ENCODE results near the gene S1PR4.

DNA sequence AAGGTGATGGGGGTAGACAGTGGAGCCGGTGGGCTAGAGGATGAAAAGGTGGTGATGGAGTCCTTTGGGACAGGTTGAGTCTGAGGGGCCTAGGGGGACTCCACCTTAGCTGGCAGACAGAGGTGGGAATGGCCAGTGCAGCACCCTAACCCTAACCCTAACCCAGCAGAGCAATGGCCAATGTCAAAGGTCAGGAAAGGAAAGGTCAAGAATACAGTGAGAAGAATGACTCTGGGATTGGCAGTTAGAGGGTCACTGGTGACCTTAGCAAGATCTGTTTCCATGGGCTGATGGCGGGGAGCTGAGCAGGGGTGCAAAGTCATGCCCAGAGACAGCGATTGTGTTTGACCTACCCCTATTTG is 26.2 kb upstream of the S1PR4 start:
- TF ChIP-seq, protein P1, sequence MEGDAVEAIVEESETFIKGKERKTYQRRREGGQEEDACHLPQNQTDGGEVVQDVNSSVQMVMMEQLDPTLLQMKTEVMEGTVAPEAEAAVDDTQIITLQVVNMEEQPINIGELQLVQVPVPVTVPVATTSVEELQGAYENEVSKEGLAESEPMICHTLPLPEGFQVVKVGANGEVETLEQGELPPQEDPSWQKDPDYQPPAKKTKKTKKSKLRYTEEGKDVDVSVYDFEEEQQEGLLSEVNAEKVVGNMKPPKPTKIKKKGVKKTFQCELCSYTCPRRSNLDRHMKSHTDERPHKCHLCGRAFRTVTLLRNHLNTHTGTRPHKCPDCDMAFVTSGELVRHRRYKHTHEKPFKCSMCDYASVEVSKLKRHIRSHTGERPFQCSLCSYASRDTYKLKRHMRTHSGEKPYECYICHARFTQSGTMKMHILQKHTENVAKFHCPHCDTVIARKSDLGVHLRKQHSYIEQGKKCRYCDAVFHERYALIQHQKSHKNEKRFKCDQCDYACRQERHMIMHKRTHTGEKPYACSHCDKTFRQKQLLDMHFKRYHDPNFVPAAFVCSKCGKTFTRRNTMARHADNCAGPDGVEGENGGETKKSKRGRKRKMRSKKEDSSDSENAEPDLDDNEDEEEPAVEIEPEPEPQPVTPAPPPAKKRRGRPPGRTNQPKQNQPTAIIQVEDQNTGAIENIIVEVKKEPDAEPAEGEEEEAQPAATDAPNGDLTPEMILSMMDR (conservative IDR thresholded peaks at IDR 0.05; ENCODE audit: low read depth, low read length), result no peak
- no peak for TF ChIP-seq EZH2 (IDR thresholded peaks at IDR 0.05; ENCODE audit: low read length, unreplicated experiment)
